Effector memory CD8-positive, alpha-beta T cell (primary cell): ENCODE results near the gene ZNF74.
"Not testable (repeated sequence)": the region's sequence is repeated elsewhere in the genome, so short reads cannot be mapped to it uniquely, and the experiment has no call there.

Experiments used
- ATAC-seq: fragments of 150-1000 bp; cut with Tn5 transposase; replicated peaks from 2 replicates; pipeline ENCODE4 v1.10.0; 2021; ENCODE audit warnings: mild to moderate bottlenecking, moderate library complexity
- DNase-seq, 3 experiments: peaks; one replicate each; pipeline ENCODE4 v3.0.0; 2021
- H3K27ac Mint-ChIP-seq, 2 donors: one replicate each; pipeline ENCODE4 v1.8.0; 2022; ENCODE audit warnings: mild to moderate bottlenecking in 2 of 2, mixed read lengths in 2 of 2, moderate library complexity in 2 of 2
- H3K27me3 Mint-ChIP-seq, 2 donors: one replicate each; pipeline ENCODE4 v1.8.0; 2022; ENCODE audit warnings: mixed read lengths in 2 of 2
- H3K36me3 Mint-ChIP-seq: one replicate; pipeline ENCODE4 v1.8.0; 2022; ENCODE audit warnings: mild to moderate bottlenecking, moderate library complexity, mixed read lengths; ENCODE audit not compliant: insufficient read depth
- H3K4me1 Mint-ChIP-seq, 2 donors: one replicate each; pipeline ENCODE4 v1.8.0; 2022; ENCODE audit warnings: low read depth in 2 of 2, mixed read lengths in 2 of 2
- H3K4me3 Mint-ChIP-seq, 2 donors: one replicate each; pipeline ENCODE4 v1.8.0; 2022; ENCODE audit warnings: mild to moderate bottlenecking in 2 of 2, mixed read lengths in 2 of 2, moderate library complexity in 2 of 2
- H3K9me3 Mint-ChIP-seq, 2 donors: one replicate each; pipeline ENCODE4 v1.8.0; 2022; ENCODE audit warnings: mixed read lengths in 2 of 2

ZNF74 gene

DNA sequence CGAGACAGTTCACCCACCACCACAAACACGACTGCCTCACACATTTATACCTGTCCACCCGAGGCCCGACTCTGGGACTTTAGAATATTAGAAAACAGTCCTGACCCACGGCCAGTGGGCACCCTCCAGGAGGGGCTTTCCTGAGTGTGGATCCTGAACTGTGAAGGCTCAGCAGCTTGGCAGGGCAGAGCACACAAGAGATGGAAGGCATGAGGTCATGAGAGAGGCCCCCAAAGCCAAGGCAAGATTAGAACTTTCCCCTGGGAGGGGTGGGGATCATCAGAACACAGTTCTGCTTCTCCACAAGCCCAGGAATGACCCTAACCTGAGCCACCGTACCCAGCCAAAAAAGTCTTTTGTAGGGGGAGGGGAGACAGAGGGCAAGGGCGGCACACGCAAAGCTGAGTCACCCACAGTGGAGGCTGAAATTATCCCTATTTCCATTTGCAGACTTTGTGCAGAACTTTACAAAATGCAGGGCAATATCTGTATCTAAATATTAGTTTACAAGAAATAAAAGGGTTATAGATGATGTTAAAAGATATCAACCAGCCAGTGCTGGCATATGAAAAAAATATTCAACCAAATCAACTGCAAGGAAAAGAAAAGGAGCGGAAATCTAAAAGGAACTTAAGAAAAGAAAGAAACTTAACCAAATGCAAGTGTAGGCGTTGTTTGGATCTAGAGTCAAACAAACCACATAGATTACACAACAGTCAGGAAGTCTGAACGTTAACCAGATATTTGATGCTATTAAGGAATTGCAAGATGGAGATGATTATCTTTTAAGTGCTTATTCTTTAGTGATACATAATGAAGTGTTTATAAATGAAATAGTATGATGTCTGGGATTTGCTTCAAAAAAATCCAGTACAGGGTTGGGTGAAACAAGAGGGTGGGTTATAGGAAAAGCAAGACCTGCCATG is 29.4 kb upstream of the ZNF74 start:
- ATAC-seq, H3K36me3 Mint-ChIP-seq, H3K4me3 Mint-ChIP-seq, H3K4me1 Mint-ChIP-seq, H3K9me3 Mint-ChIP-seq, DNase-seq: not testable (repeated sequence)
- peak overlapping the region in 1 of 2 donors; percentile 53 for H3K27ac Mint-ChIP-seq
- H3K27me3 Mint-ChIP-seq, result peaks cover 0 to 43% of the 10 kb centered on the region in 2 donors

DNA sequence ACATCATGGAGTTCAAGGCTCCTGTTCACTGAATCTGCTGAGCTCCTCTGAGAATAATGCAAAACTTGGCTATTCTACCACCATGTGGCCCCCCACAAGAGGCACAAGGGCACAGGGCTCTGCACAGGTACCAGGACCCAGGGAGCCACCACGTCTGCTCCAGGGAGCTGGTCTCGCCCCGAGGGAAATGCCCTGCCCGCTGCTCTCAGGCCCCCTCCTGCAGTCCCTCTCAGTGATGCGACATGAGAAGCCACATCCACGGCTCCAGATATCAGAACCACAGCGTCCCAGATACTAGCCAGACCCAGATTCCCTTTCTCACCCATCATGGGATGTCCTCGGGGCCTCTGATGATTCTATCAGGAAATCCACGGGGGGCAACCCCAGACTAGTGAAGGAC is 27.1 kb upstream of the ZNF74 start:
- not testable (repeated sequence) for H3K36me3 Mint-ChIP-seq, H3K4me3 Mint-ChIP-seq, H3K9me3 Mint-ChIP-seq, H3K27ac Mint-ChIP-seq, ATAC-seq, DNase-seq, H3K4me1 Mint-ChIP-seq
- H3K27me3 Mint-ChIP-seq, result peaks cover 0 to 43% of the 10 kb centered on the region in 2 donors

DNA sequence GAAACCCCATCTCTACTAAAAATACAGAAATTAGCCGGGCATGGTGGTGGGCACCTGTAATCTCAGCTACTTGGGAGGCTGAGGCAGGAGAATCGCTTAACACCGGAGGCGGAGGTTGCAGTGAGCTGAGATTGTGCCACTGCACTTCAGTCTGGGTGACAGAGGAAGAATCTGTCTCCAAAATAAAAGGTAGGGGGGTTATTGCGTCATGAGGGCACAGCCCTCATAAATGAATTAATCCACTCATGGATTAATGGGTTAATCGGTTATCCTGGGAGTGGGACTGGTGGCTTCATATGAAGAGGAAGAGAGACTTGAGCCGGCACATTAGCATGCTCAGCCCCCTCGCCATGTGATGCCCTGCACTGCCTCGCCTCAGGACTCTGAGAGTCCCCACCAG is 25.1 kb upstream of the ZNF74 start:
- not testable (repeated sequence) for H3K4me3 Mint-ChIP-seq, H3K36me3 Mint-ChIP-seq, H3K27ac Mint-ChIP-seq, H3K9me3 Mint-ChIP-seq, DNase-seq, ATAC-seq, H3K4me1 Mint-ChIP-seq
- H3K27me3 Mint-ChIP-seq, result peaks cover under 1 to 47% of the 10 kb centered on the region in 2 donors

DNA sequence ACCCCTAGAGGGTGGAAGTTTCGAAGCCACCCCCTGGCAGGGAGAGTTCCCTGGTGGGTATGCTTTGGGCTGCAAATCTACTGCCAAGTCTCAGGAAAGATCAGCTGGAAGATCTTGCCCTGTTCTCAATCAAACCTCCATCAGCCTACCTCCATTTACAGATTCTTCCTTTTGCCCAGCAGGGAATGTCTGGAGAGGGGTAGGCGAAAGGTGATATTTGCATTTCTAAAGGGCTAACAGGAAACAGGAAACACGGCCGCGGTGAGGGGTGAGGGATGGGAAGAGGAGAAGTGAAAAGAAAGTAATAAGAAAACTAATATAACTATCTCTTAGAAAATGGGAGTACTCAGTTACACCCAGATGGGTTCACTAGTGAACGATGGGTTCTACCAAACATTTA is 22.3 kb upstream of the ZNF74 start:
- ATAC-seq, H3K36me3 Mint-ChIP-seq, H3K4me3 Mint-ChIP-seq, H3K27ac Mint-ChIP-seq, DNase-seq, H3K4me1 Mint-ChIP-seq, H3K9me3 Mint-ChIP-seq: not testable (repeated sequence)
- H3K27me3 Mint-ChIP-seq, result peaks cover 5 to 38% of the 10 kb centered on the region in 2 donors

DNA sequence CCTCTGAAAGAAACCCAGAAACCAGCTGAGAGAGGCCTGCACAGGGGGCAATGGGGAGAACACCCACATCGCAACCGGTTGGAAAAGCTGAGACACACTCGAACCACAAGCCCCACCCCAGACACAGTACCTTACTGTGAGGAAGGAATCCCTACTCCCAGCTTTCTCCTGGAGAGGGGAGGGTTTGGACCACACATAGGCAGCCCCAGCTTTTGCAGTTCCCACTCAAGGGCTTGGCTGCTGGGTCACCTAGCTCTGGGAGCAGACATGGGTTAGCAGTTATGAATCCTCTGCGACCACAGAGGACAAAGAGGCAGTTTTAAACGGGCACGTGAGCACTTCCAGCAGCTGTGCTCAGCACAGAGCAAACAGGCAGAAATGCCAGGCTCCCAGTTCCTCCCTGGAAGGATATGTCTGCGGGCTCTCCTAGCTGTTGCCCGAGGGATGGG is 21.5 kb upstream of the ZNF74 start:
- H3K9me3 Mint-ChIP-seq, H3K4me3 Mint-ChIP-seq, H3K27ac Mint-ChIP-seq, H3K4me1 Mint-ChIP-seq, ATAC-seq, DNase-seq, H3K36me3 Mint-ChIP-seq: not testable (repeated sequence)
- peaks cover 5 to 31% of the 10 kb centered on the region in 2 donors for H3K27me3 Mint-ChIP-seq

- H3K27ac Mint-ChIP-seq, H3K4me3 Mint-ChIP-seq, ATAC-seq, H3K9me3 Mint-ChIP-seq, H3K4me1 Mint-ChIP-seq, H3K36me3 Mint-ChIP-seq, DNase-seq: not testable (repeated sequence)
- peaks cover 5 to 23% of the 10 kb centered on the region in 2 donors for H3K27me3 Mint-ChIP-seq
These were observed 20.7 kb upstream of the ZNF74 start for GRCh38 chr22:20373195-20373706.

GRCh38 chr22:20374130-20374529 is 19.8 kb upstream of the ZNF74 start:
- DNase-seq, H3K36me3 Mint-ChIP-seq, ATAC-seq, H3K4me3 Mint-ChIP-seq, H3K4me1 Mint-ChIP-seq, H3K9me3 Mint-ChIP-seq, H3K27ac Mint-ChIP-seq: not testable (repeated sequence)
- H3K27me3 Mint-ChIP-seq, result peaks cover 5 to 14% of the 10 kb centered on the region in 2 donors

DNA sequence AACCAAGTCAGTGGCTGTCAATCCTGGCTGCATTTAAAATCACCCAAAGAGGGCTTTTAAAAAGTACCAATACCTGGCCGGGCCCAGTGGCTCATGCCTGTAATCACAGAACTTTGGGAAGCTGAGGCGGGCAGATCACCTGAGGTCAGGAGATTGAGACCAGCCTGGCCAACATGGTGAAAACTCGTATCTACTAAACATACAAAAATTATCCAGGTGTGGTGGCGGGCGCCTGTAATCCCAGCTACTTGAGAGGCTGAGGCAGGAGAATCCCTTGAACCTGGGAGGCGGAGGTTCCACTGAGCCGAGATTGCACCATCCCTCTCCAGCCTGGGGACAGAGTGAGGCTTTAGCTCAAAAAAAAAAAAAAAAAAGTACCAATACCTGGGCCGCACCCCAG is 17.7 kb upstream of the ZNF74 start:
- ATAC-seq, DNase-seq, H3K4me3 Mint-ChIP-seq, H3K9me3 Mint-ChIP-seq, H3K27ac Mint-ChIP-seq, H3K4me1 Mint-ChIP-seq, H3K36me3 Mint-ChIP-seq: not testable (repeated sequence)
- peaks cover 5 to 11% of the 10 kb centered on the region in 2 donors for H3K27me3 Mint-ChIP-seq

DNA sequence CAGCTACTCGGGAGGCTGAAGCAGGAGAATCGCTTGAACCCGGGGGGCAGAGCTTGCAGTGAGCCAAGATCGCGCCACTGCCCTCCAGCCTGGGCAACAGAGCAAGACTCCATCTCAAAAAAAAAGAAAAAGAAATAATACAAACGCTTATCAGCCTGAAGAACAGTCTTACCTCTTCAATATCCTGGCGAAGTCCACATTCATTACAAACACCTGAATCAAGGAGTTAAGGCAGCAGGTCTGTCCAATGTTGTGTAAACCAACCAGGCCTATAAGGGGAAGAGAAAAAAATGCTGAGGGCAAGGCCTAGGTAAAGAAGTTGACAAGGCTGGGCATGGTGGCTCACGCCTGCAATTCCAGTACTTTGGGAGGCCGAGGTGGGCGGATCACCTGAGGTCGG is 17.0 kb upstream of the ZNF74 start:
- not testable (repeated sequence) for H3K27ac Mint-ChIP-seq, H3K4me3 Mint-ChIP-seq, DNase-seq, H3K4me1 Mint-ChIP-seq, ATAC-seq, H3K36me3 Mint-ChIP-seq, H3K9me3 Mint-ChIP-seq
- H3K27me3 Mint-ChIP-seq, result peaks cover 5 to 11% of the 10 kb centered on the region in 2 donors

GRCh38 chr22:20378110-20378509 is 15.8 kb upstream of the ZNF74 start:
- H3K9me3 Mint-ChIP-seq, result no peaks in the 10 kb centered on the region
- no peak for ATAC-seq
- no peaks in the 10 kb centered on the region for H3K4me1 Mint-ChIP-seq
- H3K27me3 Mint-ChIP-seq, result peaks cover 5 to 11% of the 10 kb centered on the region in 2 donors
- DNase-seq, result no peak
- no peak overlapping the region for H3K4me3 Mint-ChIP-seq
- no peak overlapping the region for H3K27ac Mint-ChIP-seq
- H3K36me3 Mint-ChIP-seq, result no peaks in the 10 kb centered on the region

DNA sequence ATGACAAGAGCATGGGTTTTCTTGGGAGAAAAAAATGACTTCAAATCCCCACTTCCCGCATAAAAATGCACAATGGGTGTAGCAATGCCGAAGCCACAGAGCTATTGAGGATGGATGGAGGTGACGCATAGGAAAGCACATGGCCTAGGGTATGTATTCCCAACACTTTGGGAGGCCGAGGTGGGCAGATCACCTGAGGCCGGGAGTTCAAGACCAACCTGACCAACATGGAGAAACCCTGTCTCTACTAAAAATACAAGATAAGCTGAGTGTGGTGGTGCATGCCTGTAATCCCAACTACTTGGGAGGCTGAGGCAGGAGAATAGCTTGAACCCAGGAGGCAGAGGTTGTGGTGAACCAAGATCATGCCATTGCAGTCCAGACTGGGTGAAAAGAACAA is 15.3 kb upstream of the ZNF74 start:
- H3K9me3 Mint-ChIP-seq, H3K4me1 Mint-ChIP-seq, ATAC-seq, H3K4me3 Mint-ChIP-seq, DNase-seq, H3K36me3 Mint-ChIP-seq, H3K27ac Mint-ChIP-seq: not testable (repeated sequence)
- peaks cover 5 to 11% of the 10 kb centered on the region in 2 donors for H3K27me3 Mint-ChIP-seq

DNA sequence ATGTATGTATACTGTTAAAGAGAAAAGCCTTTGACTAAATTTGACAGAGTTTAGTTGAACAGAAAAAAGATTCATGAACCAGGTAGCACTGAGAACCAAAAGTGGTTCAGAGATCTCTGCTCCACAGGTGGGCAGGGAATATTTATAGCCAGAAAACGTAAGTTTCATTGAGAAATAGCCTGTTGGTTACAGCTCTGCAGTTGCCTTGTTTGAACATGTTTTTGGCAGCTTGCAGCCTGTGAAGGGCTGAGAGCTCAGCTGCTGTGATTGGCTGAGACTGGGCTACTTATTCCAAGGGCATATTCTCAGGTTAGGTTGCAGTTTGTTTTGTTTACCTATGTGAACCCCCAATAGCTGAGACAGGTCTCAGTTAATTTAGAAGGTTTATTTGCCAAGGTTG is 13.5 kb upstream of the ZNF74 start:
- Mint-ChIP-seq H3K4me1 (no peaks in the 10 kb centered on the region), H3K27me3 (peaks cover 0 to 13% of the 10 kb centered on the region in 2 donors), H3K4me3 (no peak overlapping the region), H3K27ac (no peak overlapping the region), H3K36me3 (no peaks in the 10 kb centered on the region), H3K9me3 (no peaks in the 10 kb centered on the region)
- DNase-seq, result no peak
- ATAC-seq, result no peak

DNA sequence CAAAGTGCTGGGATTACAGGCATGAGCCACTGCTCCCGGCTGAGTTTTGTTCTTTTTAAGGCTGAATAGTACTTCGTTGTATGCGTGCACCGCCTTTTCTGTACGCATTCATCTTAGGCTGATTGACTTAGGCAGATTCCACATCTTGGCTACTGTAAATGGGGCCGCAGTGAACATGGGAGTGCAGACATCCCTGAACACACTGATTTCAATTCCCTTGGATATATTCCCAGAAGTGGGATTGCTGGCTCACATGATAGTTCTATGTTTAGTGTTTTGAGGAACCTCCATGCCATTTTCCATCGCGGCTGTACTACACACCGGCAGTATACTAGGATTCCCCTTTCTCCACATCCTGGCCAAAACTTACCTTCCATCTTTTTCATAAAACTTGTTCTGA is 10.4 kb upstream of the ZNF74 start:
- Mint-ChIP-seq H3K4me3 (no peak overlapping the region), H3K4me1 (no peaks in the 10 kb centered on the region), H3K36me3 (no peaks in the 10 kb centered on the region), H3K9me3 (no peaks in the 10 kb centered on the region), H3K27me3 (peaks cover 0 to 22% of the 10 kb centered on the region in 2 donors), H3K27ac (no peak overlapping the region)
- no peak for DNase-seq
- no peak for ATAC-seq

DNA sequence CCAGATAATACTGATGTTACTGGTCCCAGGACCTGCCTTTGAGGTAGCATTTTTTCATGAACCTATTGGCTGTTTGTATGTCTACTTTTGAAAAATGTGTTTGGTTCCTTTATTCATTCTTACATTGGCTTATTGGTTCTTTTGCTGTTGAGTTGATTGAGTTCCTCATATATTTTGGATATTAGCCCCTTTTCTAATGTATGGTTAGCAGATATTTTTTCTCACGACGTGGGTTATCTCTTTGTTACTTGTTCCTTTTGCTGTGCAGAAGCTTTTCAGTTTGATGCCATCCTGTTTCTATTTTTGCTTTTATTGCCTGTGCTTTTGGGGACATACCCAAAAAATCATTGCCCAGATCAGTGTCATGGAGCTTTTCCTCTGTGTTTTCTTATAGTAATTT is 9.8 kb upstream of the ZNF74 start:
- H3K9me3 Mint-ChIP-seq, result no peaks in the 10 kb centered on the region
- H3K27ac Mint-ChIP-seq, result no peak overlapping the region
- no peak overlapping the region for H3K4me3 Mint-ChIP-seq
- no peaks in the 10 kb centered on the region for H3K4me1 Mint-ChIP-seq
- H3K27me3 Mint-ChIP-seq, result peaks cover 0 to 22% of the 10 kb centered on the region in 2 donors
- H3K36me3 Mint-ChIP-seq, result no peaks in the 10 kb centered on the region
- ATAC-seq (no peak), DNase-seq (no peak)
